Measurements from ENCODE around the gene GNG13. TPM values are rescaled to one million over a fixed set of nuclear protein-coding genes. Genes with fewer than 3 reads are reported as not detected.

The GNG13 gene
- total and polyA plus RNA-seq, 11 donors = not detected

DNA sequence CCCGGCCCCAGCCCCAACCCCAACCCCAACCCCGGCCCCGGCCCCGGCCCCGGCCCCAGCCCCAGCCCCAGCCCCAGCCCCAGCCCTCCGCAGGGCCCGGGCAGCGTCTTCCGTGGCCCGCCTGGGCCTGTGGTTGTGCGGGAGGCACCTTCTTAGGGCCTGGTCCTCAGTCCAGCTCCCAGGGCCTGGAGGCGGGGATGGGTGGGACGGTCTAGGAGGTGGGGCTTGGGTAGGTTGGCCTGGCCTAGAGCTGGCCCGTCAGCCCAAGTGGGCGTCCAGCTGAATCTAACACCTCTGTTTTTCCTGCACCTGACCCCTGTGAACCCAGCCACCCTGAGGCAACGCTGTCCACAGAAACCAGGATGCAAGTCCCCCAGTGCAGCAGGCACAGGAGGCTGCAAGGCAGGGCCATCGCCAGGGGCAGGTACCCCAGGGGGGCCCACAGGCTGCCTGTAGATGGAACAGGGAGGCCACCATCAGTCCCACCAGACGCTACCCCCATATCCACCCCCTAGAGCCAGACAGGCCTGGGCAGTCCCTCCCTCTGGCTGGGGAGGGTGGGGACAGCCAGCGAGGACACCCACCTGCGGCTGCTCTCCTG, 31.2 kb downstream of the GNG13 start:
- 30 to 90% (median 54%) methylated on average over 2 to 20 of the region's 20 CpGs for WGBS, 4 donors
- intact Hi-C loops (cut with DNase I) = no loop called here
- Histone ChIP-seq H3K27ac (no peak overlapping the region), H3K4me3 (no peak overlapping the region), H3K4me1 (no peaks in the 10 kb centered on the region), H3K36me3 (no peaks in the 10 kb centered on the region), H3K9me3 (no peaks in the 10 kb centered on the region), H3K27me3 (peaks cover 0 to 17% (median 0%) of the 10 kb centered on the region in 9 donors)
- ATAC-seq (no peak), DNase-seq (peak in 1 of 5 donors; percentile 14)
- TF ChIP-seq, protein P1, sequence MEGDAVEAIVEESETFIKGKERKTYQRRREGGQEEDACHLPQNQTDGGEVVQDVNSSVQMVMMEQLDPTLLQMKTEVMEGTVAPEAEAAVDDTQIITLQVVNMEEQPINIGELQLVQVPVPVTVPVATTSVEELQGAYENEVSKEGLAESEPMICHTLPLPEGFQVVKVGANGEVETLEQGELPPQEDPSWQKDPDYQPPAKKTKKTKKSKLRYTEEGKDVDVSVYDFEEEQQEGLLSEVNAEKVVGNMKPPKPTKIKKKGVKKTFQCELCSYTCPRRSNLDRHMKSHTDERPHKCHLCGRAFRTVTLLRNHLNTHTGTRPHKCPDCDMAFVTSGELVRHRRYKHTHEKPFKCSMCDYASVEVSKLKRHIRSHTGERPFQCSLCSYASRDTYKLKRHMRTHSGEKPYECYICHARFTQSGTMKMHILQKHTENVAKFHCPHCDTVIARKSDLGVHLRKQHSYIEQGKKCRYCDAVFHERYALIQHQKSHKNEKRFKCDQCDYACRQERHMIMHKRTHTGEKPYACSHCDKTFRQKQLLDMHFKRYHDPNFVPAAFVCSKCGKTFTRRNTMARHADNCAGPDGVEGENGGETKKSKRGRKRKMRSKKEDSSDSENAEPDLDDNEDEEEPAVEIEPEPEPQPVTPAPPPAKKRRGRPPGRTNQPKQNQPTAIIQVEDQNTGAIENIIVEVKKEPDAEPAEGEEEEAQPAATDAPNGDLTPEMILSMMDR (IDR thresholded peaks at IDR 0.05) = no peak
- no peak for TF ChIP-seq POLR2A (IDR thresholded peaks at IDR 0.05)

DNA sequence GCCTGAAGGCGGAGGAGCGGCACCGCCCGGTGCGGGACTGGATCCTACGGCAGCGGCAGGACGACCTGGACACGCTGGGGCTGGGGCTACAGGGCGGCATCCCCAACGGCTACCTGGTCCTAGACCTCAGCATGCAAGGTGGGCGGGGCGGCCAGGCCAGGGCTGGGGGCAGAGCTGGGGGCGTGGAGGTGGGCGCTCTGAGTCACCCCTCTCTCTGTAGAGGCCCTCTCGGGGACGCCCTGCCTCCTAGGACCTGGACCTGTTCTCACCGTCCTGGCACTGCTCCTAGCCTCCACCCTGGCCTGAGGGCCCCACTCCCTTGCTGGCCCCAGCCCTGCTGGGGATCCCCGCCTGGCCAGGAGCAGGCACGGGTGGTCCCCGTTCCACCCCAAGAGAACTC, 32.1 kb downstream of the GNG13 start:
- Histone ChIP-seq H3K27me3 (peaks cover 0 to 17% (median 0%) of the 10 kb centered on the region in 9 donors), H3K4me1 (no peaks in the 10 kb centered on the region), H3K9me3 (no peaks in the 10 kb centered on the region), H3K36me3 (no peaks in the 10 kb centered on the region), H3K27ac (no peak overlapping the region), H3K4me3 (no peak overlapping the region)
- TF ChIP-seq, protein P1 (IDR thresholded peaks at IDR 0.05) = no peak
- no peak for TF ChIP-seq POLR2A (IDR thresholded peaks at IDR 0.05)
- DNase-seq = peak in 2 of 5 donors; percentile 3 to 13
- ATAC-seq = no peak
- intact Hi-C loops (cut with DNase I) = no loop called here
- WGBS, 4 donors = 68 to 88% (median 80%) methylated on average over 11 to 21 of the region's 21 CpGs

DNA sequence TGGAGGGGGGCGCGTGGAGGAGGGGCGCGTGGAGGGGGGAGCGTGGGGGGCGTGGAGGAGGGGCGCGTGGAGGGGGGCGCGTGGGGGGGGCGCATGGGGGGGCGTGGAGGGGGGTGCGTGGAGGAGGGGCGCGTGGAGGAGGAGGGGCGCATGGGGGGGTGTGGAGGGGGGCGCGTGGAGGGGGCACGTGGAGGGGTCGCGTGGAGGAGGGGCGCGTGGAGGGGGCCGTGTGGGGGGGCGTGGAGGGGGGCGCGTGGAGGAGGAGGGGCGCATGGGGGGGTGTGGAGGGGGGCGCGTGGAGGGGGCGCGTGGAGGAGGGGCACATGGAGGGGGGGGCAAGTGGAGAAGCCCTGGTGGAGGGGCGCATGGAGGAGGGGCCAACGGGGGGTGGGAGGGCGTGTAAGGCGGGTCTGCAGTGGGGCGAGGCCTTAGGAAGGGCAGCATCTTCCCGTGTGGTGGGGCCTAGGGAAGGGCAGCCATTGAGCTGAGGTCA, 32.7 kb downstream of the GNG13 start:
- peaks cover 0 to 20% (median 0%) of the 10 kb centered on the region in 9 donors for H3K27me3 ChIP-seq

More for the DNA sequence above, 32.7 kb downstream of the GNG13 start:
- intact Hi-C loops (cut with DNase I) = no loop called here
- Histone ChIP-seq H3K4me1 (no peaks in the 10 kb centered on the region), H3K4me3 (no peak overlapping the region), H3K36me3 (no peaks in the 10 kb centered on the region), H3K27ac (no peak overlapping the region), H3K9me3 (no peaks in the 10 kb centered on the region)
- WGBS, 4 donors = 69 to 82% (median 79%) methylated on average over 19 to 33 of the region's 38 CpGs
- no peak for ATAC-seq
- DNase-seq = peak in 1 of 5 donors; percentile 9
- no peak for TF ChIP-seq POLR2A (IDR thresholded peaks at IDR 0.05)
- TF ChIP-seq, protein P1 (IDR thresholded peaks at IDR 0.05) = no peak

Measured in heart left ventricle (tissue), 16 donors.